Measurements from ENCODE around the gene MND1.

DNA sequence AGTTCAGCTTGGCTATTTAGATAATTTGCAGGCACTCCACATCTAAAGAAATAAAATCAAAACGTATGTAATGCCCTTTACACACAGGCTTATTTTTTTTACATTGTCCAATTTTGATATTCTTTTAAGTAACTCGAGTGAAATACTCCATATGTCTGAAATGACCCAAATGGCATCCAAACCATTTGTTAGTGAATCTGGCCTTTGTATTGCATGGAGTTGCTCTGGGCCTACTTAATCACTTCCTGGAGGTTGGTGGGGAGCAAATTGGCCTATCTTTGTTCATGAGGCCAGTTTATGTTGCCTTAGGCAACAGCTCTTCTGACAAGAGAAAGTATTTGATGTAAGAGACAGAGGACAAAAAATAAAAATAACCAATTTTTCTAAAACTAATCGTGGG lies 74.1 kb downstream of the MND1 start:
- TF ChIP-seq, protein P1, sequence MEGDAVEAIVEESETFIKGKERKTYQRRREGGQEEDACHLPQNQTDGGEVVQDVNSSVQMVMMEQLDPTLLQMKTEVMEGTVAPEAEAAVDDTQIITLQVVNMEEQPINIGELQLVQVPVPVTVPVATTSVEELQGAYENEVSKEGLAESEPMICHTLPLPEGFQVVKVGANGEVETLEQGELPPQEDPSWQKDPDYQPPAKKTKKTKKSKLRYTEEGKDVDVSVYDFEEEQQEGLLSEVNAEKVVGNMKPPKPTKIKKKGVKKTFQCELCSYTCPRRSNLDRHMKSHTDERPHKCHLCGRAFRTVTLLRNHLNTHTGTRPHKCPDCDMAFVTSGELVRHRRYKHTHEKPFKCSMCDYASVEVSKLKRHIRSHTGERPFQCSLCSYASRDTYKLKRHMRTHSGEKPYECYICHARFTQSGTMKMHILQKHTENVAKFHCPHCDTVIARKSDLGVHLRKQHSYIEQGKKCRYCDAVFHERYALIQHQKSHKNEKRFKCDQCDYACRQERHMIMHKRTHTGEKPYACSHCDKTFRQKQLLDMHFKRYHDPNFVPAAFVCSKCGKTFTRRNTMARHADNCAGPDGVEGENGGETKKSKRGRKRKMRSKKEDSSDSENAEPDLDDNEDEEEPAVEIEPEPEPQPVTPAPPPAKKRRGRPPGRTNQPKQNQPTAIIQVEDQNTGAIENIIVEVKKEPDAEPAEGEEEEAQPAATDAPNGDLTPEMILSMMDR (IDR thresholded peaks at IDR 0.05), result no peak
- TF ChIP-seq POLR2A (IDR thresholded peaks at IDR 0.05), result no peak
- TF ChIP-seq POLR2AphosphoS5 (IDR thresholded peaks at IDR 0.05), result no peak
